Measurements from ENCODE around the gene MAEA.

Gene MAEA

GRCh38 chr4:1255151-1255550 lies 34.5 kb upstream of the MAEA start:
- no peaks in the 10 kb centered on the region for H3K27me3 ChIP-seq (ENCODE audit: insufficient read depth, low read length)
- H3K27ac ChIP-seq (ENCODE audit: low read depth, low read length, poor library complexity, severe bottlenecking): no peak overlapping the region
- no peak overlapping the region for H3K4me3 ChIP-seq (ENCODE audit: low read depth, low read length, poor library complexity, severe bottlenecking)
- no peaks in the 10 kb centered on the region for H3K9me3 ChIP-seq (ENCODE audit: low read length)
- H3K4me1 ChIP-seq (ENCODE audit: insufficient read depth, low read length, severe bottlenecking): peaks cover 2% of the 10 kb centered on the region
- no peak overlapping the region for H2AFZ ChIP-seq (ENCODE audit: low read length)
- TF ChIP-seq CTCF (IDR thresholded peaks at IDR 0.05; ENCODE audit: low read length) (no peak), EZH2 (IDR thresholded peaks at IDR 0.05; ENCODE audit: borderline replicate concordance, low read length) (no peak)
- H3K9ac ChIP-seq (ENCODE audit: low read length): no peak overlapping the region
- no peak overlapping the region for H3K4me2 ChIP-seq (ENCODE audit: low read length)
- no peaks in the 10 kb centered on the region for H4K20me1 ChIP-seq (ENCODE audit: insufficient read depth, low read length)
- H3K36me3 ChIP-seq (ENCODE audit: insufficient read depth, low read length): peaks cover 16% of the 10 kb centered on the region
- no peaks in the 10 kb centered on the region for H3F3A ChIP-seq (ENCODE audit: insufficient read depth, low read length)
- no peaks in the 10 kb centered on the region for H3K9me2 ChIP-seq (ENCODE audit: low read depth, low read length)
- H3K79me2 ChIP-seq (ENCODE audit: insufficient read depth, low read length): no peaks in the 10 kb centered on the region

GRCh38 chr4:1255699-1256098 lies 34.0 kb upstream of the MAEA start:
- H3K9me3 ChIP-seq (ENCODE audit: low read length): no peaks in the 10 kb centered on the region
- H4K20me1 ChIP-seq (ENCODE audit: insufficient read depth, low read length): no peaks in the 10 kb centered on the region
- TF ChIP-seq EZH2 (IDR thresholded peaks at IDR 0.05; ENCODE audit: borderline replicate concordance, low read length) (no peak), CTCF (IDR thresholded peaks at IDR 0.05; ENCODE audit: low read length) (no peak)
- H2AFZ ChIP-seq (ENCODE audit: low read length): no peak overlapping the region
- H3K4me3 ChIP-seq (ENCODE audit: low read depth, low read length, poor library complexity, severe bottlenecking): no peak overlapping the region
- H3F3A ChIP-seq (ENCODE audit: insufficient read depth, low read length): no peaks in the 10 kb centered on the region
- H3K4me2 ChIP-seq (ENCODE audit: low read length): no peak overlapping the region
- H3K27me3 ChIP-seq (ENCODE audit: insufficient read depth, low read length): no peaks in the 10 kb centered on the region
- H3K36me3 ChIP-seq (ENCODE audit: insufficient read depth, low read length): peaks cover 12% of the 10 kb centered on the region
- H3K9me2 ChIP-seq (ENCODE audit: low read depth, low read length): no peaks in the 10 kb centered on the region
- H3K4me1 ChIP-seq (ENCODE audit: insufficient read depth, low read length, severe bottlenecking): no peaks in the 10 kb centered on the region
- H3K9ac ChIP-seq (ENCODE audit: low read length): no peak overlapping the region
- no peak overlapping the region for H3K27ac ChIP-seq (ENCODE audit: low read depth, low read length, poor library complexity, severe bottlenecking)
- H3K79me2 ChIP-seq (ENCODE audit: insufficient read depth, low read length): no peaks in the 10 kb centered on the region

GRCh38 chr4:1258457-1258856 lies 31.2 kb upstream of the MAEA start:
- Histone ChIP-seq H3K9me3 (ENCODE audit: low read length) (no peaks in the 10 kb centered on the region), H3K79me2 (ENCODE audit: insufficient read depth, low read length) (no peaks in the 10 kb centered on the region)
- TF ChIP-seq EZH2 (IDR thresholded peaks at IDR 0.05; ENCODE audit: borderline replicate concordance, low read length) (no peak), CTCF (IDR thresholded peaks at IDR 0.05; ENCODE audit: low read length) (no peak)

More at GRCh38 chr4:1258457-1258856, 31.2 kb upstream of the MAEA start:
- Histone ChIP-seq H3K9ac (ENCODE audit: low read length) (no peak overlapping the region), H3K9me2 (ENCODE audit: low read depth, low read length) (no peaks in the 10 kb centered on the region), H3K4me2 (ENCODE audit: low read length) (no peak overlapping the region), H3K27ac (ENCODE audit: low read depth, low read length, poor library complexity, severe bottlenecking) (no peak overlapping the region), H4K20me1 (ENCODE audit: insufficient read depth, low read length) (no peaks in the 10 kb centered on the region), H3F3A (ENCODE audit: insufficient read depth, low read length) (no peaks in the 10 kb centered on the region), H3K36me3 (ENCODE audit: insufficient read depth, low read length) (no peaks in the 10 kb centered on the region; the same call in 1 of the 2 replicates), H3K4me1 (ENCODE audit: insufficient read depth, low read length, severe bottlenecking) (no peaks in the 10 kb centered on the region), H2AFZ (ENCODE audit: low read length) (no peak overlapping the region), H3K27me3 (ENCODE audit: insufficient read depth, low read length) (no peaks in the 10 kb centered on the region), H3K4me3 (ENCODE audit: low read depth, low read length, poor library complexity, severe bottlenecking) (no peak overlapping the region)

All from OCI-LY1 (cell line).